HPDE6-E6E7 (cell line): ENCODE data around the gene CRTC1.
"Not testable (repeated sequence)": the region's sequence is repeated elsewhere in the genome, so short reads cannot be mapped to it uniquely, and the experiment has no call there.

Experiments used
- DNase-seq: peaks from one replicate; pipeline ENCODE4 v3.0.0; 2011; ENCODE audit warnings: missing footprints; ENCODE audit errors: extremely low spot score

Gene CRTC1

GRCh38 chr19:18730885-18731513 lies 47.5 kb downstream of the CRTC1 start:
- no peak for DNase-seq

GRCh38 chr19:18731562-18732008 lies 48.1 kb downstream of the CRTC1 start:
- no peak for DNase-seq

GRCh38 chr19:18733196-18733647 lies 49.7 kb downstream of the CRTC1 start:
- no peak for DNase-seq

- DNase-seq: not testable (repeated sequence)
These were observed 50.4 kb downstream of the CRTC1 start for GRCh38 chr19:18733762-18734332.

DNA sequence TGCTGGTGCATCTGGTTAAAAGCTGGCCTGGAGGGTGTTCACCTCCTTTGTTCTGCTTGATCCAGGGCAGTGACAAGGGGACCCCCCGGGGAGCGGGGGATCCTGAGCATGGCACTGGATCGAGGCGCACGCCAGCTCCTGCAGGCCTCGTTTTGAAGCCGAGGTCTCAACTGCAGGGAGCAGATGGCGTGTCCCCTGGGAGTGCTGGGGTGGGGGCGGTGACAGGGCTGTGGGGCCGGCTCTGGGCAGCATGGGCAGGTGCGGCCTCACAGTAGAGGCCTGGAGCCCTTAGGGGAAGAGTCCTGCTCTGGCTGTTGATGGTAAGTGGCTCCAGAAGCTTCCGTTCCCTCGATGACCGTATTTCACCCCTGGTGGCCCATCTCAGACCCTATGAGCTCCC lies 51.8 kb downstream of the CRTC1 start:
- DNase-seq: no peak

GRCh38 chr19:18735752-18736151 lies 52.3 kb downstream of the CRTC1 start:
- DNase-seq: no peak

DNA sequence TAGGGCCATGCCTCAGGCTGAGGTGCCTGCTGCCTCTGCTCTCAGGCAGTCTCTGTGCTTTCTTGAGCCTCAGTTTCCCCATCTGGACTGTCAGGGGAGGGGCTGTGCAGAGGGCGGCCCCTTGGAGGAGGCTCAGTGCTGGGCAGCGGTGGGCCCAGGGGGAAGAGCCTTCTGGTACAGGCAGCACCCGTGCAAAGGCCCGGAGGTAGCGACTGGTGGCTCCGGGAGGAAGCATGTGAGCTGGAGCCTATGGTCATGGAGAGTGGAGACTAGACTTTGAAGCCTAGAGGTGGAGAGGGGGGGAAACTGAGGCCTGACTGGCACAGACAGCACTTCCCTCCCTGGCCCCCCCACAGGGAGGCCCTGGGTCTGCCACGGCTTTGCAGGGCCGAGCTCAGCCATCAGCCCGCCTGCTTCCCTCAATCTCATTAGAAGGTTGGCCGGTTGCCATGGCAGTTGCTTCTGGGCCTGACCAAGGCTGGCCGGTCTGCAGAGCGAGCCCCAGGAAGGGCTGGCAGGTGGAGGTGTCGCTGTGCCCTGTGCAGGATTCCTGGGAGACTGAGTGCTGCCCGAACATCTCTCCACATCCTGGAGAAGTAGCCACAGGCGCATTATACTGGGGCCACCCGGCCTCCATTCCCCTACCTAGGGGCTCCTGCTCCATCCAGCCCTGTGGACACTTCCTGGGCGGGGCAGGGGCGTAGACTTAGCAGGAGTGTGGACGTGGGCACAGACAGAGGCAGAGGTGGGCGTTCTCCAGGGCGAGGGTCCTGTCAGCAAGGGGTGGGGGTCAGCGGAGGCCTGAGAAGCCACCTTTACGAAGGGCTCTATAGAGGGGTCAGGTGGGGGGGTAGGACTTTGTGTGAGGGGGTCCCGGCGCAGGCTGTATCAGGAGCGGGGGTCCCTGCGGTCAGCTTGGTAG lies 53.2 kb downstream of the CRTC1 start:
- DNase-seq: no peak

- DNase-seq: no peak
These were observed 54.0 kb downstream of the CRTC1 start for GRCh38 chr19:18737337-18737953.

- no peak for DNase-seq
These were observed 54.5 kb downstream of the CRTC1 start for GRCh38 chr19:18737954-18738351.

DNA sequence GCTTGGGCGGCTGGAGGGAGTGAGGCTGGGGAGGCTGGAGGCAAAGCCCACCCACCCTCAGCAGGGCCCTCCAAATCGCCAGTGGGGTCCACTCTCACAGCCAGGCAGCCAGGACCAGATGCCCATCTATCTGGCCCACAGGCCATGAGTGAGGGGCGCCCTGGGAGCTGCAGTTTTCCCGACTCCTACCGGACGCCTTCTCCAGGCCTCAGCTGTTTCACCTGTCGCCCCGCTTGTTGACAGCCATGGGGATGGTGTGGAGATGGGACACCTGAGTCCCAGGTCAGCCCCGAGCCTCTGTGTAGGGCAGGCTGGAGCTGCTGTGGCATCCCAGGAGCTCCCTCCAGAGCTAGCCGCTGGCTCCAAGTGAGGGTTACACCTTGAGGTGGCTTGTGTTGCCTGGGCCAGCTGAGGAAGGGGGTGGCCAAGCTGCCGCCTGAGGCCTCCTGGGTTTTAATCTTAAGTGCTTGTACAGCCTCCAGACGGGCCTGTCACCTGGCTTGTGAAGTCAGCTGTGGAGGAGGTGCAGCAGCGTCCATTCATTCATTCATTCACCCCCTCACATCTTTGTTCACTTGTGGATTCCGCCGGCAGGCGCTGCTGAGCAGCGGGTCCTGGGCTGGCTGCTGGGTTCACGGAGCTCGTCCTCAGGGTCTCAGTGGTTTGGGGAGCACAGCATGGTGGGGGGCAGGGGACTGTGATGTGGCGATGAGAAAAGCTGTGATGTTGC lies 55.6 kb downstream of the CRTC1 start:
- DNase-seq: no peak

GRCh38 chr19:18741124-18742121 lies 57.9 kb downstream of the CRTC1 start:
- no peak for DNase-seq

DNA sequence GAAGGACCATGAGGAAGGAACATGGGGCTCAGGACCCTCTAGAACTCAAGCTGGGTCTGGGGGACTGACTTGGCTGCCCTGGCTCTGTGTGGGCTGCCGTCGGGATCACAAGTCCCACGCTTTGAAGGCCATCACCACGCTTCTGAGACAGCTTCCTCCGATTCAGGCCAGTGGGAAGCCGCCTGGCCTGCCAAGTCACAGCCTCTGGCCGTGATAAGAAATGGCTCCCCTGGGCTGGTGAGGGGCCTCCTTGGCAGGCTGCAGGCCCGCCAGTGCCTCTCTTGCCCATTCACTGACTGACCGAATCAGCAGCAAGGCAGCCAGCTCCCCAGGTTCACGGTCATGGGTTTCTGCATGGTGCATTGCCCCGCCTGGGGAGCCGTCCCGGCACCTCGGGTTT lies 58.8 kb downstream of the CRTC1 start:
- DNase-seq: no peak

- no peak for DNase-seq
These were observed 59.6 kb downstream of the CRTC1 start for GRCh38 chr19:18742838-18743783.

DNA sequence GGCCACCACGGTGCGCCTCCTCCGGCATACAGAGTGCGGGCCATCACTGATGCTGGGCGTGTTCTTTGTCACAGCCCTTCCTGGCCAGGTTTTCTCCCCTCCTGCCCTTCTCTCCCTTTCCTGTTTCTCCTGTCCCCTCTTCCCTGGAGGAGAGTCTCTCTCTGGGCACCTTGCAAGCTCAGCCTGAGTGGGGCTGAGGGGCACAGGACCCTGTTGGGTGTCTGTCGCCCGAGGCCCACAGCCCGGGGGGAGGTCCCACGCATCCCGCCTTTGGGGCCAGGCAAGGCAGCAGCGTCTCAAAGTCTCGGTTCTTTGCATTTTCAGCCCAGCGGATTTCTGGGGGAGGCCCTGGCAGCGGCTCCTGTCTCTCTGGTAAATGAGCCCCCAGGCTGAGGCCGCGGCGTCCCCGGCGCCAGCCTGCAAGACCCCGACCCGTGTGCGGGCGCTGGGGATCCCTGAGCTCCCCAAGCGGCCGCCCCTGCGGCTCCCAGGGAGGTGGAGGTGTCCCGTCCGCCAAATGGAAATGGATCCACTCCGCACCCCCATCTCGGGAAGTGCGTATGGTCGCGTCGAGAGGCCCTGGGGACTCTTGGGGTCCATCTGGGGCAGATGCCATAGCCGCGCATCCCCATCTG lies 60.4 kb downstream of the CRTC1 start:
- no peak for DNase-seq

DNA sequence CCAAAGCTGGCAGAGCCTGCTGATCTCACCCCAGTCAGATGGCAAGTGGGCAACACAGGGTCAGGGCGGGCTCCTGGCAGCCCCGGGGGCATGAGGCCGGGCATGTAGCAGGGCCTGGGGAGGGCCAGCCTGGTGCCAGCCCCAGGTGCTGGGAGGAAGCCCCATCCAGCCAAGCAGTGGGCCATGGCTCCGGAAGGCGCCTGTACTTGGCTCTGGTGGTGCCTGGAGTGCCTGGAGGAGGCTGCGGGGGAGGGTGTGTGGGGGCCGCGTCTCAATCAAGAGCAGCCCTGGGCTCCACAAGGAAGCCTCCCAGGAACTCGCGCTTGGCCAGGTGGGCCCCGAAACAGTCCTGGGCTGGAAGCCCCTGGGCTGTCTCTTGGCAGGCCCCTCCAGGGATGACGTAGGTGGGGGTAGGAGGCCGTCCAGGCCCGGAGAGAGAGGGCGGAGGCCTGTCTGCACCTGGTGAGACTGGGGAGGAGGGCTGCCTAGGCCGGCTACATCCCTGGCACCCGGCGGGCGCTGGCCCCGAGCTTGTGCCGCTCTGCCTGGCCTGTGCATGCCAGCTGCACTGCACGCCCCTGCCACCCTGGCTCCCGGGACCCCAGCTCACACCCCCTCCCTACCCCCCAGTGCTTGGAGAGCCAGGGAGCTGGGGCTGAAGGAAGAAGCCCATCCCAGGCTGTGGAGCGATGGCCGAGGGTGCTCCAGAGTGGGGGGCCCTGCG lies 61.7 kb downstream of the CRTC1 start:
- DNase-seq: no peak

GRCh38 chr19:18745931-18746330 lies 62.5 kb downstream of the CRTC1 start:
- no peak for DNase-seq

DNA sequence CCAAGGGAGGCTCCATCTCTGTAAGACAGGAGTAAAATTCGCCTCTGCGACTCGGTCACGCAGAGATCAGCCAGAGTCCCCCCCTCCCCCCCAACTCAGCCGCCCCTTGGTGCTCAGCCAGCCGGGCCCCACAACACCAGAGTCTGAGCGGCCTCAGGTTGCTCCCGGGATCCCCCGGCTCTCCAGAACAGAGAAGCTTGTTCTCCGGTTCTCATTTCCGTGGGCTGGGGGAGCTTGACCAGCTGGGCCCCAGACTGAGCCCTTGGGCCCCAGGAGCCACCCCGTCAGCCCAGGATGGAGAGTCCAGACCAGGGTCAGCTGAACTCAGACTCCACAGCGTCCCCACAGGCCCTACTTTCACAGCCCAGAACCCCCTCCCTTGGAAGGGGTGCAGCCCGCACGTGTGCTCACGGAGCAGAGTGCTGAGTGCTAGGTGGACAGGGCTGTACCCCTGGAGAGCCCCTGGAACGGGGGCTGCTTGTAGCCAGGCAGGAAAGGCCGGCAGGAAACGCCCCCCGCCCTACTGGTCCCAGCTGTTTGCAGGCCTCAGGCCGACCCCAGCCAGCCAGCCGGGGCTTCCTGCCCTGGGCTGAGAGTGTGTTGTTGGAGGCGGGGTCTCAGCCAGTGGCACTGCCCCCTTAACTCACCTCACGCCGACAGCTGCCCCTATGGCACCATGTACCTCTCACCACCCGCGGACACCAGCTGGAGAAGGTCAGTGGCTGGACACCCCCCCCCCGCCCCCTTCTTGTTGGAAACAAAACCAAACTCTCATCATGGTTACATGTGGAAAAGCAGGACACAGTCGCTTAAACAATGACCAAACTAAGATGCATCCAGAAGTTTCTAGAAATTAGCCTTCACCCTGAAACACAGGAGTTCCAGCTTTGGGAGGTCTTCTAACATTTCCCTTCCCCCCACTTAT lies 63.2 kb downstream of the CRTC1 start:
- no peak for DNase-seq
